Stimulated activated CD8-positive, alpha-beta memory T cell treated with anti-CD3 and anti-CD28 coated beads, Interleukin-4, amount 100 ng/mL, for 48 hours (primary cell): ENCODE results near the gene UNC5A.
A peak's percentile ranks its signal among the peaks of the same experiment; 100 is the strongest.

Source experiments
- DNase-seq: peaks from one replicate; pipeline ENCODE4 v3.0.0-alpha.2; 2020

Gene UNC5A

DNA sequence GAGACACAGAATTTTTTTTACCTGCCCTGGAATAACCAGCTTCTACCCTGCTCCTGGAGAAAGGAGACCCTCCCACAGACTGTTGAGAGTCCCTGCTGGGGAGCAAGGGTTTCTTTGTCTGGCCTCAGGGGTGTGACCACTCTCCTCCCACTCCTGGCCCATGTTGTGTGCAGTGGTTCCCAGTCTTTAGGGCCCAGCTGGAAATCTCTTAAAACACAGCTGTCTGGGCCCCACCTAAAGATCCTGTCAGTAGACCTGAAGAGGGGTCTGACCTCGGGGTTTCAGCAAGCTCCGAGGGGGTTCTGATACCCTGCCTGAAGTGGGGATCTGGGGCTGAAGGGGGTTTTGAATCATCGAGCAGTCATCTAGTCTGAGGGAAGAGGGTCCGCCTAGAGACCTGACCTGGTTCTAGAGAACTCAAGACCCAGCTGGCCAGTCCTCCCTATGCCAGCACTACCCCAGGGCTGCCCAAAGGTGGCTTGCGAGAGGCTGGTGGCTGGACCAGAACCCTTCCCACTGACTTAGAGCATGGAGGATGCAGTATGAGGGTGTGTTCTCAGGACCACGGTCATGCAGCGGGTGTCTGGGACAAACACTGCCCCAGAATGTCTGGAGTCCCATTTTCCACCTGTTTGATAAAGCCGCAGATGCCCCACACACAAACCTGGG is 8.1 kb upstream of the UNC5A start:
- DNase-seq, result no peak

GRCh38 chr5:176803068-176803942 is 7.1 kb upstream of the UNC5A start:
- DNase-seq, result no peak

GRCh38 chr5:176803943-176804498 is 6.3 kb upstream of the UNC5A start:
- DNase-seq, result peak; percentile 49

- no peak for DNase-seq
Observed at GRCh38 chr5:176806137-176806536, 4.2 kb upstream of the UNC5A start.

DNA sequence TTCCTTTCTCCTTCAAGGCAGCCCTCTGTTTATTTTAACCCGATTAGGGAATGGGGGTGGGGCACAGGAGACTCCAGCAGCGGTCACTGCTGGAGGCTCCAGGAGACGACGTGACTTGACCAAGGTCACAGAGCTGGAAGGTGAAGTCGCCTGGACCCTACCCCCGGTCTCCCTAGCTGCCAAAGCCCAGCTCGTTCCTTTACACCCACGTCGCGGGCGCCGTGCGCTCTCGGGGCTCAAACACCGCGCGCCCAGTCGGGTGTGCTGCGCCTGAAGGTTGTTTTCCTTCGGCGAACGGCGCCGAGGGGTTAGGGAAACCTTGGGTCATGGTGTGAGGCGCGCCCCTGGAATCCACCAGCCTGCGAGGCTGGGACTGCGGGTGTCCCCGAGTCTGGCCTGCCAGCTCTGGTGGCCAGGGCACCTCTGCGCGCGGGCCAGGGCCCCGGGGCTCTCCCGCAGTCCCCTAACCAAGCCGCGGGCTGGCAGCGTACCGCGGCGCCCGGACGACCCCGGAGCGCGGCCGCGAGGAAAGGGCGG is 747 bp upstream of the UNC5A start:
- DNase-seq, result no peak

GRCh38 chr5:176810687-176811501 is 535 bp downstream of the UNC5A start:
- DNase-seq, result no peak

GRCh38 chr5:176812269-176813259 is 2.2 kb downstream of the UNC5A start:
- peak; percentile 49 for DNase-seq

GRCh38 chr5:176813587-176814312 is 3.4 kb downstream of the UNC5A start:
- no peak for DNase-seq

DNA sequence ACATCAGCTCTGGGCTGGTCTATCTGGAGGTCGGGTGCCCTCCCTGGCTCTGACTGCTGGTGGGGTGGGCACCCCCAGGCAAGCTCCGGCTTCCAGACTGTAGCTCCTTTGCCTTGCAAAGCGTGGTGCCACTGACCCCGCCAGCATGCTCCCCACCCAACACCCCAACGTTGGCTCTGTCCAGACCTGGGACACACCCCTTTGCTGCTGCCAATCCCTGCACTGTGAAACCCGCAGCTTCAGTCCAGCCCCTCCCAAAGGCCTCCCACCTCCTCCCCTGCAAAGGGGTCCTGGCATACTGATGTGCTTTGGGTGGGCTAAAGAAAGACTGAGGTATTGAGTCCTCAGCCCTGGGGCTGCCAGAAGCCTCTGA is 3.9 kb downstream of the UNC5A start:
- no peak for DNase-seq

- no peak for DNase-seq
Observed at GRCh38 chr5:176814836-176815438, 4.6 kb downstream of the UNC5A start.

GRCh38 chr5:176816043-176816745 is 5.8 kb downstream of the UNC5A start:
- no peak for DNase-seq

DNA sequence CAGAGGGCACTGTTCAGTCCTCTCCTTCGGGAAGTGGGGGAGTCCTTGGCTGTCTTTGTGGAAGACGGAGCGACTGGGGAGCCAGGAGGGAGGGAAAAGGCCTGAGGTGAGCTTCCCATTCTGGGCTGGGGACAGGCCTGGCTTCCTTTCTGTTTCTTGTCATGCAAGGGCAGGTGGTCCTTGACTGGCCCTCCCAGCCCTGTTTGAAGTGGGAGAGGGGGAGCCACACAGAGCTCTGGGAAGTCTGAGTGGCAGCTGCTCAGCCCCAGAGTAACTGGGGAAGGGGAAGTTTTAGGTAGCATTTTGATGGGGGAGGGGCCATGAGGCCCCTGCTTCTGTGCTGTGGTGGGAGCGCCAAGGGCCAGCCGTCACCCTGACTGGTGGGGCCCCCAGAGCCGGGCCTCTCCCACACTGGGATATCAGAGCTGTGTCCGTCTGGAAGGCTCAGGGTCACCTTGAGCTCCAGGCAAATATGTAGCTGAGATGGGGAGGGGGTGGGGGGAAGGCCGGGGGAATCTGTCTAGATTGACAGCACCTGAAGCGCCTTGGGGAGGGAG is 6.5 kb downstream of the UNC5A start:
- DNase-seq, result no peak

DNA sequence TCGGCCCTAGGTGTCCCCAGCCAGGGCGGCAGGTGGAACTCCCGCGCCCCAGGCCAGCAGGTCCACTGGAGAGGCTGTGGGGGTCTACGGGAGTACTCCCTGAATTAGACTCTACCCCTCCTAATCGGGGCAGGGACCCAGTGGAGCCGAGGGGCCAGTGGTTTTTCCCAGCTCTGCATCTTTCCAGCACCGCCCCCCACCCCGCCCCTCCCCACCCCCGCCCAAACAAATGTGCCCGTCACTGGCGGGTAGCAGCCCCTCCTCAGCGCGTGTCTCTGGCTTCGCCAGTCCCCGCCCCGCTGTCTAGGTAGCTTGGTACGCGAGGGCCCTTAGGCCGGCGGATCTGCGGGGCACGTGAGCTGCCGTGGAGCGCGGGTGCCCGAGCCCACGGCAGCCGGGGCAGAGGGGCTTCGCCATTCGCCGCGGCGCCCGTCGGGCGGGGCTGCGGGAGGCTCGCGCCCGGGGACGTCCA is 7.0 kb downstream of the UNC5A start:
- DNase-seq, result no peak

- DNase-seq, result peak; percentile 43
Observed at GRCh38 chr5:176817841-176818377, 7.5 kb downstream of the UNC5A start.

- DNase-seq, result peak; percentile 46
Observed at GRCh38 chr5:176818391-176819098, 8.2 kb downstream of the UNC5A start.

- DNase-seq, result no peak
Observed at GRCh38 chr5:176819476-176819875, 9.1 kb downstream of the UNC5A start.

GRCh38 chr5:176820937-176821336 is 10.6 kb downstream of the UNC5A start:
- DNase-seq, result no peak

GRCh38 chr5:176821441-176821840 is 11.1 kb downstream of the UNC5A start:
- DNase-seq, result no peak
